ENCODE data around the gene CDKN2AIPNL.

CDKN2AIPNL gene

DNA sequence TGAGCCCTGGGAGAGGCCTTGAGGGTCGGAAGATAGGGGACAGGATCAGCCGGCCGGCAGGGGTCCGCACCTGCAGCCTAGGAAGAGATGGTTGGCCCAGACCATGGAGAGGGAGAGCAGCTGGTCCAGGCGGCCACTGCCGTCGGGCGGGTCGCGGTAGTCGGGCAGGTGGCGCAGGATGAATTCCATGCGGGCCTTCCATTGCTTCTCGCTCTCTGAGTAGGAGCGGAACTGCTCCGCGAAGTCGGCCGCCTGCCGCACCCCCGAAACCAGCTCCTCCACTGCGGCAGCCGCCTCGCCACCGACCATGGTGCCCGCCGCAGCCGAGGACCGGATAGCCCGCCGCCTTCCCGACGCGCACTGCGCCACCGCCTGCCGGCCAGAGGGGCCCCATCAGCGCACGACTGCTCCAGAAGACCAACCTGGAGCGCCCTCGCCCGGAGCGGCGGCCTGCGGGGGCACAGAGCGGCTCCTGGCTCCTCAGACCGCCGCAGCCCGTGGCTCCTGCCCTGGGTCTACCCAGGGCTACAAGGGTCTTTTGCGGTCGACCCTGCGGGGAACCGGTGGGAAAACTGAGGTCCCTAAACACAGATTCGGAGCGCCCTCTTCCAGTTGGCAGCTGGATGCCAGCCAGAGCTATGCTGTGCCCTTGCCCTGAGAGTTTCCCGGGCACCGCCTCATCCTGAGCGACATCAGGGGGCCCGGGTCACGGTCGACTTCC, at the start of gene CDKN2AIPNL:
Gene CDKN2AIPNL, minus strand, starts transcription at position 336 of the 721 bp plus-strand sequence. Its CDS starts 27 bp downstream, at position 309.
- in situ Hi-C loops (cut with MboI; ENCODE audit: low sequenced_read_pairs): no loop called here

DNA sequence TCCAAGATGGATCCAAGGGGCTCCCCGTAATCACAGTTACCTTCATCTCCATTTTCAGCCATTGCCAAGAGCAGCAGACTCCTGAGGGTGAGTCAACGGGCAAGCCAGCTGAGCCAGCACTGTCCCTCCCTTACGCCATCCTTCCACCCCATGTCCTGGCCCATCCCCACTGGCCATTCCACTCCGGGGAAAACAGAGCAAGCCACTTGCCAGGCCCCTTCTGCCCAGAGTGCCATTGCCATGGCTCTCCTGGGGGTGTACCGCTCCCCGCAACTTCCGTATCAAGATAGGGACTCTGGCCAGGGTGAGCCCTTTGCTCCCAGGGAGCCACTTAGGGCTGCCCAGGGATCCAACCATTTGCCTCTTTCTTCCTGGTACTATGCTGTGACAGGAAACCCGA, 48.9 kb upstream of the CDKN2AIPNL start:
- in situ Hi-C loops (cut with MboI; ENCODE audit: low sequenced_read_pairs): no loop called here

- in situ Hi-C loops (cut with MboI; ENCODE audit: low sequenced_read_pairs): no loop called here
Observed at GRCh38 chr5:134459491-134459890, 47.8 kb upstream of the CDKN2AIPNL start.

DNA sequence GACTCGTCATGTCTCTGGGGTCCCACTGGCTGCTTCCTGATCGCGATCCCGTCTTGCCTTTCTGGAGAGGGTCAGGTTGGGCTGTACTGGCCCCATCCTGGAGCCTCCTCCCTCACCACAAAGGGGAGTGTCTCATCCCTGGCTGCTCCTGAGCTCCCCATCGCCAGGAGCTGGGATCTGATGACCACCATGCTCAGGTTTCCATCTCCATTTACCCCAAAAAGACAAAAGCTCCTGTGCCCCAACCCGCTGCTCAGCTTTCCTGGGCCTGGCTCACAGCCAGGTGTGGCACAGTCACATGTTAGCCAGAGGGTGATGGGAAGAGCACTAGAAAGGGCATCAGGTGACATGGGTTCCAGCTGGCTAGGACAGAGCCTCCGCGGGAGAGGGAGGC, 47.3 kb upstream of the CDKN2AIPNL start:
- in situ Hi-C loops (cut with MboI; ENCODE audit: low sequenced_read_pairs): no loop called here

- in situ Hi-C loops (cut with MboI; ENCODE audit: low sequenced_read_pairs): no loop called here
Observed at GRCh38 chr5:134458234-134459009, 46.7 kb upstream of the CDKN2AIPNL start.

- in situ Hi-C loops (cut with MboI; ENCODE audit: low sequenced_read_pairs): no loop called here
Observed at GRCh38 chr5:134457801-134458200, 46.1 kb upstream of the CDKN2AIPNL start.

DNA sequence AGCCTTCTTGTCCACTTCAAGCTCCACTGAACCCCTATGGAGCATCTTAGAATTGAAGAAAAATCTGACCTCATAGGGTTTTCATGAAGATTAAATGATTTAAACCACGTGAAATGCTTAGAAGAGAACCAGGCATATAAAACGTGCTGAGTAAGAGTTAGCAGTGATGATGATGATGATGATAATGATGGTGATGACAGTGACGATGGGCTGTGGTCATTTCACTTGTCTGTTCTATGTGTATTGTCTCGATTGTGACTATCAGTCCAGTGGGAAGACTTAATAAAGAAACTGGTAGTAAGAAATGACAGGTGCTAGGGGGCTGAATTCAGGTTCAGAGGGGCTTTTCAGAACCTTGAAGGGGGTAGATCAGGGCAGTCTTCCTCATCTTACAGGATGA, 45.1 kb upstream of the CDKN2AIPNL start:
- in situ Hi-C loops (cut with MboI; ENCODE audit: low sequenced_read_pairs): no loop called here

DNA sequence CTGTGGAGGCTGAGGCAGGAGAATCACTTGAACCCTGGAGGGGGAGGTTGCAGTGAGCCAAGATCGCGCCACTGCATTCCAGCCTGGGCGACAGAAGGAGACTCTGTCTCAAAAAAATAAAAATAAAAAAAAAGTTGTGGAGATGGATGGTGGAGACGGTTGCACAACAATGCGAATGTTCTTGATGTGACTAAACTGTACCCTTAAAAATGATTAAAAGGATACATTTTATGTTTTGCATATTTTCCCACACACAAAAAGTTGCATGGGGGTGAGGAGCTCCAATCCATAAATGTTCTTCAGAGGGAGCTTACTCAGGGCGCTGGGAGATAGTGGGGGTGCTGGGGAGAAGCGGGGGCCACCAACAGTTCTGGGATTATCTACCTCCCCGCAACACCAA, 43.8 kb upstream of the CDKN2AIPNL start:
- in situ Hi-C loops (cut with MboI; ENCODE audit: low sequenced_read_pairs): no loop called here

DNA sequence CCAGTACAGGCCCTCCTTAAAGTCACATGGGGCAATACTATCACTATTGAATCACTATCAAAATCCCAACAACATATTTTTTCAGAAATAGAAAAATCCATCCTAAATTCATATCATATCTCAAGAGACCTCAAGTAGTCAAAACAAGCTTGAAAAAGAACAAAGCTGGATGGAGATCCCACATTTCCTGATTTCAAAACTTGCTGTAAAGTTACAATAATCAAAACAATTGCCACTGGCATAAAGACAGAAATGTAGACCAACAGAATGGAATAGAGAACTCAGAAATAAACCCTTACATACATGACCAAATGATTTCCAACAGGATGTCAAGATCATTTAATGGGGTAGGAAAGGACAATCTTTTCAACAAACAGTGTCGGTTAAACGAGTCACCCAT, 41.3 kb upstream of the CDKN2AIPNL start:
- in situ Hi-C loops (cut with MboI; ENCODE audit: low sequenced_read_pairs): no loop called here

DNA sequence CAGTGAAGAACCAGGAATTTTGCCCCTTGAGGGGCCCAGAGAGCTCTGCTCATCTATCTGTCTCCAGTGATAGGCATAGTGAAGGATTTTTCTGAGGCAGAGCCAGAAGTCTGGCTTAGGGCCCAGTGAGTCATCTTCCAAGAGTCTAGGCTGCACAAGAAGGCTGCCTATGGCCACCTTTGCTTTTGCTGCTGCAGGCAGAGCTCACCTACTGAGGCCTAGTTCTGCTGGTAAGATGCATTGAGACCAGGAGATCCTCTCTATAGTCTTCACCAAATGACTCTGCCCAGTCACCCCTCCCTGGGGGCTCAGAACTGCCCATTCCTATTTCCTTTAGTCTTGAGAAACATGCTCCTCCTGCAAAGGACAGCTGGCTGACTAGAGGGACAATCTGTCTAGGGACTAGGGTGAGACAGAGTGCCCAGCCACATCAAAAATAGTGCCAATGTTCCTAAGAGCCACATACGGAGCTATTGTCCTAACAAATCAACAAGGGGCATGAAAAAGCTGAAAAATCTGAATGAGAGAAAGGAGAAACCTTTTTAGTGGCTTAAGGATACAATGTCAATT, 40.3 kb upstream of the CDKN2AIPNL start:
- in situ Hi-C loops (cut with MboI; ENCODE audit: low sequenced_read_pairs): no loop called here

- in situ Hi-C loops (cut with MboI; ENCODE audit: low sequenced_read_pairs): no loop called here
Observed at GRCh38 chr5:134451225-134451935, 39.7 kb upstream of the CDKN2AIPNL start.

DNA sequence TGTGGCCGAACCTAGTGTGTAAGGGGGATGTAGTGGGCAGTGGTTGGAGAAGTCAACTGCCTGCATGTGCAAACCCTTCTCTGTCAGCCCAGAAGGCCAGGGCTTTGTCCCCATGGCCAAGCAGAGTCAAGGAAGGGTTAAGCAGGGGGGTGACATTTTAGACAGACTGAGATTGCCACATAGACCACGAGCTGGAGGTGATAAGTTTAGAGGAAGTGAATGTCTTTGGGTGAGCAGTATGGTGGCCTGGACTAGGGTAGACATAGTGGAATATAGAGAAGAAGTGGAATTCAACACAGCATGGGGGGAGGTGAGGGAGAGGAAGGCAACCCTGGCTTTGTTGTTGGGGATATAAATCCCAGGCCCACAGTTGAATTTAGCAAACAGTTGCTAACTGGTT, 38.7 kb upstream of the CDKN2AIPNL start:
- in situ Hi-C loops (cut with MboI; ENCODE audit: low sequenced_read_pairs): no loop called here

DNA sequence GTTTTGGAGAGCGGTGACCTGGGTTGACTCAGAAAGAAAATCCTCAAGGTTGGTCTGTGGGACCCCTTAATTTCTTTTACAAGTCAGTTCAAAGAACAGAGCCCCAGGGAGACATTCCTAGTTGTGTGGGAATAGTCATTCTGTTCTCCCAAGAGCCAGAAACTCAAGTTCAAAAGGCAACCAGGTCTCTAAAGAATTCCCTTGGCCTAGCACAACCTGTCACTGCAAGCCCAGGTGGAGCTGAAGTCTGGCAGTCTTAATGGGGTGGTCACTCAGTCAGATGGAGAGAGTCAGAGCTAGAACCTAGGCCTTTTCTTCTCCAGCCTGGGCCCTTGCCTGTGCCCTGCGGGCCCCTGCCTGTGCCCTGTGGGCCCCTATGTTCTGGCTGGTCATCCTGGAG, 37.5 kb upstream of the CDKN2AIPNL start:
- in situ Hi-C loops (cut with MboI; ENCODE audit: low sequenced_read_pairs): no loop called here

DNA sequence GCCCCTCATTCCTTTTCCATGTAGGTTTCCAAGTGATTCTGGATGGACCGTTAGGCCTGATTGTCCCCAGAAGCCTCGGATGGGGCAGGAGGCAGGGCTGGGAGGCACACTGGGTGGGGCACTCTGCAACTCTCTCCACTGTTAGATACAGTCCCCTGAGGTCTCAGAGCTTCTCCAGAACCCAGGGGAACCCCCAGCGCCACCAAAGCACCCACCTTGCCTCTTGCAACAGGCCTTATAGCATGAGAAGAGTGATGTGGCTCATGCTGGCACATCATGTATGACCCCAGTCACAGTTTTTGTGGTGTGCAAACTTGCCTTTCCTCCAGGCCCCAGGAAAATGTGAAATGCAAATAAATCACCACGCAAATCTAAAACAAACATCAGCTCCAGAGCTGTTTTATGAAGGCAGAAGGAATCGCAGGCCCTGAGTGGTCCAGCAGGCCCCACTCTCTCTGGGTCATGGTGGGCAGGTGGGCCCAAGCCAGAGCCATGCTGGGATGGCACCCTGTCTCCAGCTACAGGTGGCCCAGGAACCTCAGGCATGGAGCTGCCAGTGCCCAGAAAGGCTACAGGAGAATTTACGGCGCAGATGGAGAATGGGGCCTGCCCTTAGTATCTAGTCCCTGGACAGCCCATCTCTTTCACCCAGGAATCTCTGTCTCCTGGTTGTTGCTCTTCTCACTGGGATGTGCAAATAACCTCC, 36.3 kb upstream of the CDKN2AIPNL start:
- in situ Hi-C loops (cut with MboI; ENCODE audit: low sequenced_read_pairs): no loop called here

GRCh38 chr5:134446938-134447337, 35.3 kb upstream of the CDKN2AIPNL start:
- in situ Hi-C loops (cut with MboI; ENCODE audit: low sequenced_read_pairs): no loop called here

DNA sequence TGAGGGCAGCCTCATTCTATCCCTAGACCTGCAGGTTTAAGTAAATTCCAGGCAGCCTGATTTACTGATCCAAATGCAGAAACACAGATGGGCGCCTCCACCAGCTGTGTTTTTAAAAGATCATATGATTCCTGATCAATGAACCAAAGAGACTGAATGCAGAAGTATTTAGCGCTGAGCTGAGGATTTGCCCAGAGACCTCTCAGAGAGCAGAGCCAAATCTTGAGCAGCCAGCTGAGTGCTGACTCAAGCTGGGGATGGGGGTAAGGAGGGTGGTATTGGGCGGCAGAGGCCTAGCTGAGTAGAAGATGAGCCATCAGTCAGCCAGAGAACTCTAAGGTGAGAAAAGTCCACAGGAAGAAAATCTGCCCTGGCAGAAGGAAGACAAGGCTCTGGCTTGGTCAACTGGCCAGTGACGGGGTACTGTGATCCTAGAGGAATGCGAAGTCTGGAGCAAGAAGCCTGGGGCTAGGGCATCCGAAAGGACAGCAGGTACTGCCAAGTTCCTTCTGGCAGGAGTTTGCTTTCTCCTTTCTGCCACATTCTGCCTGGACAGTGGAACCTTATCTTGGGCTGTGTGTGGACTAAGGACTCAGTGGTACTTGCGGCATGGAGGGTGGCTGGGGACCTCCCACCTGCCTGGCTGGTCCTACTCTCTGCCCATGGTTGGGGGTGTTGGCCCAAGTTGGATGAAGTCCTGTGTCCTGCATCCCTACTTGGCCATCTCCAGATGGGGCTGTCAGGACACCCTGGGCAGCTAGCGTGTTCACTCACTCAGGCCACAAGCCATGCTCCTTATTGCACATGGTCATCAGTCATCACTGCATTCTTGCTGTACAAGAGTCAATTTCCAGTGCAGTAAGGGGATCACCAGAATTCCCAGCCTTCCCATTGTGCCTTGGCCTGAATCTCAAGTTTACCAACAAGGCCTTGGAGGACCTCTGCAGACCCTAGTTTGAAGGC, 34.5 kb upstream of the CDKN2AIPNL start:
- in situ Hi-C loops (cut with MboI; ENCODE audit: low sequenced_read_pairs): no loop called here

GRCh38 chr5:134444941-134445471, 33.3 kb upstream of the CDKN2AIPNL start:
- in situ Hi-C loops (cut with MboI; ENCODE audit: low sequenced_read_pairs): no loop called here

GRCh38 chr5:134440201-134440755, 28.6 kb upstream of the CDKN2AIPNL start:
- in situ Hi-C loops (cut with MboI; ENCODE audit: low sequenced_read_pairs): no loop called here

DNA sequence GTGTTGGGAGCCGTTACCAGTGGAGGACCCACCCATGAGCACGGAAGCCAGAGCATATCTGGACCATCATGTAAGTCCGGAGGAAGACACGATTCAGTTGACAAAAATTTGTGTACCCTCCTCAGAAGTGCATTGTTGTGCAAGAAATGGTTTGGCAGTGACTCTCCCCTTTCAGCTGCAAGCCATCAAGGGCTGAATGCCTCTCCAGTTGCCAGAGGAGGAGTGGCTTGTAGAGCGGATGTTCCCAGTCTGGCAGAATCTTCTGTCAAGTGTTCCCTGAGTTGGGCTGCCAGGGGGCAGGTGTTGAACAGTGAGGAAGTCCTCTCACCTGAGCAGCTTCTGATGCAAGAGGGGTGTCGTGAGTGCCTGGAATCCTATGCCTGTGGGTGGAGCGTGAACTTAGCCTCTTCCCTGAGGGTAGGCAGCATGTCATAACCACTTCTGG, 27.6 kb upstream of the CDKN2AIPNL start:
- in situ Hi-C loops (cut with MboI; ENCODE audit: low sequenced_read_pairs): no loop called here
